ENCODE results near the gene FKBP1B.

FKBP1B gene

GRCh38 chr2:24021122-24021998 lies 28.2 kb upstream of the FKBP1B start:
- peak in 2 of 42 donors; percentile 18 to 29 for DNase-seq
- intact Hi-C loops (cut with DNase I): no loop called here

GRCh38 chr2:24022324-24022974 lies 27.1 kb upstream of the FKBP1B start:
- DNase-seq: no peak
- intact Hi-C loops (cut with DNase I): no loop called here

GRCh38 chr2:24022975-24023575 lies 26.5 kb upstream of the FKBP1B start:
- no peak for DNase-seq
- intact Hi-C loops (cut with DNase I): no loop called here

- intact Hi-C loops (cut with DNase I): no loop called here
- DNase-seq: peak in 36 of 42 donors; percentile 15 to 85 (median 56)
Observed at GRCh38 chr2:24024018-24024417, 25.5 kb upstream of the FKBP1B start.

GRCh38 chr2:24024996-24025663 lies 24.4 kb upstream of the FKBP1B start:
- peak in 2 of 42 donors; percentile 25 to 37 for DNase-seq
- intact Hi-C loops (cut with DNase I): no loop called here

GRCh38 chr2:24026233-24026632 lies 23.3 kb upstream of the FKBP1B start:
- DNase-seq: peak in 24 of 42 donors; percentile 28 to 78 (median 52)
- intact Hi-C loops (cut with DNase I): no loop called here

GRCh38 chr2:24038786-24039499 lies 10.6 kb upstream of the FKBP1B start:
- intact Hi-C loops (cut with DNase I): no loop called here
- DNase-seq: peak in 1 of 42 donors; percentile 16

- no peak for DNase-seq
- intact Hi-C loops (cut with DNase I): loop anchor here (10.0 kb wide), 1 partner anchor 116 kb away; the partner anchor contains the start of gene ATAD2B
Observed at GRCh38 chr2:24040511-24040910, 9.0 kb upstream of the FKBP1B start.

- DNase-seq: peak in 1 of 42 donors; percentile 13
- intact Hi-C loops (cut with DNase I): loop anchor here (10.0 kb wide), 1 partner anchor 118 kb away; the partner anchor contains the start of gene ATAD2B
Observed at GRCh38 chr2:24043133-24043532, 6.4 kb upstream of the FKBP1B start.

- intact Hi-C loops (cut with DNase I): loop anchor here (10.0 kb wide), 1 partner anchor 121 kb away; the partner anchor contains the start of gene ATAD2B
Observed at GRCh38 chr2:24045511-24046508, 3.7 kb upstream of the FKBP1B start.

GRCh38 chr2:24046599-24046929 lies 3.0 kb upstream of the FKBP1B start:
- DNase-seq: no peak
- intact Hi-C loops (cut with DNase I): loop anchor here (10.0 kb wide), 1 partner anchor 122 kb away; the partner anchor contains the start of gene ATAD2B

More at GRCh38 chr2:24045511-24046508, 3.7 kb upstream of the FKBP1B start:
- DNase-seq: peak in 1 of 42 donors; percentile 2

GRCh38 chr2:24046930-24047702 lies 2.4 kb upstream of the FKBP1B start, which contains the start of gene WDCP:
Gene WDCP (minus strand): TSS chr2:24047391. CDS start chr2:24039494, 7,897 bp downstream.
- peak; percentile 91 to 100 (median 98) for DNase-seq
- intact Hi-C loops (cut with DNase I): loop anchor here (10.0 kb wide), 1 partner anchor 122 kb away; the partner anchor contains the start of gene ATAD2B

GRCh38 chr2:24047703-24048033 lies 1.9 kb upstream of the FKBP1B start:
- DNase-seq: no peak
- intact Hi-C loops (cut with DNase I): loop anchor here (10.0 kb wide), 1 partner anchor 123 kb away; the partner anchor contains the start of gene ATAD2B

- DNase-seq: peak in 4 of 42 donors; percentile 13 to 42 (median 27)
- intact Hi-C loops (cut with DNase I): loop anchor here (10.0 kb wide), 1 partner anchor 124 kb away; the partner anchor contains the start of gene ATAD2B
Observed at GRCh38 chr2:24048769-24049484, 614 bp upstream of the FKBP1B start.
